NCI-H2196 treated with DMSO at 0.1 percent for 48 hours (cell line): Measurements from ENCODE around the gene ARMCX4.
"Not testable (repeated sequence)": the region's sequence is repeated elsewhere in the genome, so short reads cannot be mapped to it uniquely, and the experiment has no call there.

Experiments
- DNase-seq: peaks from one replicate; lab custom pipeline; 2025; ENCODE audit not compliant: unreplicated experiment; lab: John Stamatoyannopoulos, UW

The ARMCX4 gene

GRCh38 chrX:101485212-101485949 is at the start of gene ARMCX4:
ARMCX4 (plus strand) TSS chrX:101485456; CDS start chrX:101488590, 3,134 bp downstream.
- peak; percentile 42 for DNase-seq

GRCh38 chrX:101442085-101442484 is 43.2 kb upstream of the ARMCX4 start:
- no peak for DNase-seq

GRCh38 chrX:101449279-101449678 is 36.0 kb upstream of the ARMCX4 start:
- DNase-seq: no peak

GRCh38 chrX:101450085-101450484 is 35.2 kb upstream of the ARMCX4 start:
- no peak for DNase-seq

GRCh38 chrX:101450961-101451360 is 34.3 kb upstream of the ARMCX4 start:
- DNase-seq: no peak

- no peak for DNase-seq
Observed at GRCh38 chrX:101452056-101452455, 33.2 kb upstream of the ARMCX4 start.

- DNase-seq: no peak
Observed at GRCh38 chrX:101460669-101461068, 24.6 kb upstream of the ARMCX4 start.

- DNase-seq: peak; percentile 3
Observed at GRCh38 chrX:101462892-101463291, 22.4 kb upstream of the ARMCX4 start.

GRCh38 chrX:101478366-101478765 is 6.9 kb upstream of the ARMCX4 start:
- no peak for DNase-seq

- no peak for DNase-seq
Observed at GRCh38 chrX:101482296-101482695, 3.0 kb upstream of the ARMCX4 start.

- DNase-seq: no peak
Observed at GRCh38 chrX:101483705-101484104, 1.6 kb upstream of the ARMCX4 start.

- DNase-seq: no peak
Observed at GRCh38 chrX:101484135-101484534, 1.1 kb upstream of the ARMCX4 start.

- no peak for DNase-seq
Observed at GRCh38 chrX:101488796-101489195, 3.5 kb downstream of the ARMCX4 start.

- no peak for DNase-seq
Observed at GRCh38 chrX:101491943-101492342, 6.7 kb downstream of the ARMCX4 start.

GRCh38 chrX:101493225-101493624 is 8.0 kb downstream of the ARMCX4 start:
- DNase-seq: no peak

GRCh38 chrX:101502929-101503328 is 17.7 kb downstream of the ARMCX4 start:
- not testable (repeated sequence) for DNase-seq

- no peak for DNase-seq
Observed at GRCh38 chrX:101507372-101507771, 22.1 kb downstream of the ARMCX4 start.

GRCh38 chrX:101507986-101508385 is 22.7 kb downstream of the ARMCX4 start:
- no peak for DNase-seq

GRCh38 chrX:101530944-101531343 is 45.7 kb downstream of the ARMCX4 start:
- no peak for DNase-seq
